Measurements from ENCODE around the gene LPCAT2.

The LPCAT2 gene

GRCh38 chr16:55505333-55506015 is 3.4 kb upstream of the LPCAT2 start:
- Histone ChIP-seq H3K4me3 (ENCODE audit: low read length in 2 of 2) (no peak overlapping the region), H3K9ac (ENCODE audit: low read length in 2 of 2) (no peak overlapping the region), H3K9me3 (ENCODE audit: control insufficient read depth in 2 of 2, low read length in 2 of 2) (no peaks in the 10 kb centered on the region), H3K4me1 (ENCODE audit: control insufficient read depth, insufficient read depth, low read length) (peaks cover 28% of the 10 kb centered on the region), H3K36me3 (ENCODE audit: control insufficient read depth in 2 of 2, insufficient read depth in 2 of 2, low read length in 2 of 2) (peaks cover 0 to 2% of the 10 kb centered on the region in 2 donors), H3K27ac (ENCODE audit: low read length) (no peak overlapping the region), H3K27me3 (ENCODE audit: control insufficient read depth in 1 of 2, insufficient read depth in 2 of 2, low read length in 2 of 2) (peaks cover 0 to 11% of the 10 kb centered on the region in 2 donors)

GRCh38 chr16:55506083-55506482 is 2.8 kb upstream of the LPCAT2 start:
- Histone ChIP-seq H3K9ac (ENCODE audit: low read length in 2 of 2) (no peak overlapping the region), H3K4me1 (ENCODE audit: control insufficient read depth, insufficient read depth, low read length) (peaks cover 22% of the 10 kb centered on the region), H3K27me3 (ENCODE audit: control insufficient read depth in 1 of 2, insufficient read depth in 2 of 2, low read length in 2 of 2) (peaks cover 0 to 11% of the 10 kb centered on the region in 2 donors), H3K27ac (ENCODE audit: low read length) (no peak overlapping the region), H3K36me3 (ENCODE audit: control insufficient read depth in 2 of 2, insufficient read depth in 2 of 2, low read length in 2 of 2) (peaks cover 0 to 2% of the 10 kb centered on the region in 2 donors), H3K4me3 (ENCODE audit: low read length in 2 of 2) (no peak overlapping the region), H3K9me3 (ENCODE audit: control insufficient read depth in 2 of 2, low read length in 2 of 2) (no peaks in the 10 kb centered on the region)

- Histone ChIP-seq H3K9me3 (ENCODE audit: control insufficient read depth in 2 of 2, low read length in 2 of 2) (no peaks in the 10 kb centered on the region), H3K27me3 (ENCODE audit: control insufficient read depth in 1 of 2, insufficient read depth in 2 of 2, low read length in 2 of 2) (peaks cover 0 to 11% of the 10 kb centered on the region in 2 donors), H3K9ac (ENCODE audit: low read length in 2 of 2) (no peak overlapping the region), H3K36me3 (ENCODE audit: control insufficient read depth in 2 of 2, insufficient read depth in 2 of 2, low read length in 2 of 2) (peaks cover 0 to 2% of the 10 kb centered on the region in 2 donors), H3K4me1 (ENCODE audit: control insufficient read depth, insufficient read depth, low read length) (peaks cover 19% of the 10 kb centered on the region), H3K27ac (ENCODE audit: low read length) (no peak overlapping the region), H3K4me3 (ENCODE audit: low read length in 2 of 2) (no peak overlapping the region)
Observed at GRCh38 chr16:55506708-55507107, 2.2 kb upstream of the LPCAT2 start.

- no peak overlapping the region for H3K27ac ChIP-seq (ENCODE audit: low read length)
- H3K4me3 ChIP-seq (ENCODE audit: low read length in 2 of 2) = peak overlapping the region; percentile 59 to 80
- H3K27me3 ChIP-seq (ENCODE audit: control insufficient read depth in 1 of 2, insufficient read depth in 2 of 2, low read length in 2 of 2) = peaks cover 0 to 11% of the 10 kb centered on the region in 2 donors
- peaks cover 0 to 1% of the 10 kb centered on the region in 2 donors for H3K9me3 ChIP-seq (ENCODE audit: control insufficient read depth in 2 of 2, low read length in 2 of 2)
- peaks cover 0 to 2% of the 10 kb centered on the region in 2 donors for H3K36me3 ChIP-seq (ENCODE audit: control insufficient read depth in 2 of 2, insufficient read depth in 2 of 2, low read length in 2 of 2)
- H3K4me1 ChIP-seq (ENCODE audit: control insufficient read depth, insufficient read depth, low read length) = peaks cover 4% of the 10 kb centered on the region
- H3K9ac ChIP-seq (ENCODE audit: low read length in 2 of 2) = no peak overlapping the region
Observed at GRCh38 chr16:55508271-55508921, 476 bp upstream of the LPCAT2 start.

- Histone ChIP-seq H3K36me3 (ENCODE audit: control insufficient read depth in 2 of 2, insufficient read depth in 2 of 2, low read length in 2 of 2) (peaks cover 0 to 2% of the 10 kb centered on the region in 2 donors), H3K9ac (ENCODE audit: low read length in 2 of 2) (peak overlapping the region in 1 of 2 donors; percentile 14), H3K4me3 (ENCODE audit: low read length in 2 of 2) (peak overlapping the region in 1 of 2 donors; percentile 80), H3K27ac (ENCODE audit: low read length) (no peak overlapping the region), H3K9me3 (ENCODE audit: control insufficient read depth in 2 of 2, low read length in 2 of 2) (peaks cover 0 to 5% of the 10 kb centered on the region in 2 donors), H3K4me1 (ENCODE audit: control insufficient read depth, insufficient read depth, low read length) (peaks cover 4% of the 10 kb centered on the region), H3K27me3 (ENCODE audit: control insufficient read depth in 1 of 2, insufficient read depth in 2 of 2, low read length in 2 of 2) (peaks cover 0 to 11% of the 10 kb centered on the region in 2 donors)
Observed at GRCh38 chr16:55510185-55510805, 1.4 kb downstream of the LPCAT2 start.

GRCh38 chr16:55512941-55513340 is 4.1 kb downstream of the LPCAT2 start:
- no peak overlapping the region for H3K4me3 ChIP-seq (ENCODE audit: low read length in 2 of 2)

GRCh38 chr16:55513616-55514015 is 4.7 kb downstream of the LPCAT2 start:
- Histone ChIP-seq H3K36me3 (ENCODE audit: control insufficient read depth in 2 of 2, insufficient read depth in 2 of 2, low read length in 2 of 2) (no peaks in the 10 kb centered on the region), H3K9me3 (ENCODE audit: control insufficient read depth in 2 of 2, low read length in 2 of 2) (peaks cover 0 to 5% of the 10 kb centered on the region in 2 donors), H3K9ac (ENCODE audit: low read length in 2 of 2) (no peak overlapping the region), H3K27me3 (ENCODE audit: control insufficient read depth in 1 of 2, insufficient read depth in 2 of 2, low read length in 2 of 2) (peaks cover 0 to 11% of the 10 kb centered on the region in 2 donors), H3K4me3 (ENCODE audit: low read length in 2 of 2) (no peak overlapping the region), H3K27ac (ENCODE audit: low read length) (no peak overlapping the region), H3K4me1 (ENCODE audit: control insufficient read depth, insufficient read depth, low read length) (peaks cover 2% of the 10 kb centered on the region)

More at GRCh38 chr16:55512941-55513340, 4.1 kb downstream of the LPCAT2 start:
- Histone ChIP-seq H3K27me3 (ENCODE audit: control insufficient read depth in 1 of 2, insufficient read depth in 2 of 2, low read length in 2 of 2) (peaks cover 0 to 11% of the 10 kb centered on the region in 2 donors), H3K9ac (ENCODE audit: low read length in 2 of 2) (no peak overlapping the region), H3K4me1 (ENCODE audit: control insufficient read depth, insufficient read depth, low read length) (peaks cover 4% of the 10 kb centered on the region), H3K36me3 (ENCODE audit: control insufficient read depth in 2 of 2, insufficient read depth in 2 of 2, low read length in 2 of 2) (no peaks in the 10 kb centered on the region), H3K9me3 (ENCODE audit: control insufficient read depth in 2 of 2, low read length in 2 of 2) (peaks cover 0 to 5% of the 10 kb centered on the region in 2 donors), H3K27ac (ENCODE audit: low read length) (no peak overlapping the region)

- Histone ChIP-seq H3K4me3 (ENCODE audit: low read length in 2 of 2) (no peak overlapping the region), H3K27ac (ENCODE audit: low read length) (no peak overlapping the region), H3K36me3 (ENCODE audit: control insufficient read depth in 2 of 2, insufficient read depth in 2 of 2, low read length in 2 of 2) (no peaks in the 10 kb centered on the region), H3K27me3 (ENCODE audit: control insufficient read depth in 1 of 2, insufficient read depth in 2 of 2, low read length in 2 of 2) (peaks cover 0 to under 1% of the 10 kb centered on the region in 2 donors), H3K9me3 (ENCODE audit: control insufficient read depth in 2 of 2, low read length in 2 of 2) (peaks cover 0 to 5% of the 10 kb centered on the region in 2 donors), H3K4me1 (ENCODE audit: control insufficient read depth, insufficient read depth, low read length) (no peaks in the 10 kb centered on the region), H3K9ac (ENCODE audit: low read length in 2 of 2) (no peak overlapping the region)
Observed at GRCh38 chr16:55515111-55515510, 6.2 kb downstream of the LPCAT2 start.

GRCh38 chr16:55521792-55522191 is 12.9 kb downstream of the LPCAT2 start:
- no peaks in the 10 kb centered on the region for H3K36me3 ChIP-seq (ENCODE audit: control insufficient read depth in 2 of 2, insufficient read depth in 2 of 2, low read length in 2 of 2)
- H3K9me3 ChIP-seq (ENCODE audit: control insufficient read depth in 2 of 2, low read length in 2 of 2) = no peaks in the 10 kb centered on the region
- H3K4me3 ChIP-seq (ENCODE audit: low read length in 2 of 2) = no peak overlapping the region
- H3K27me3 ChIP-seq (ENCODE audit: control insufficient read depth in 1 of 2, insufficient read depth in 2 of 2, low read length in 2 of 2) = no peaks in the 10 kb centered on the region
- H3K27ac ChIP-seq (ENCODE audit: low read length) = no peak overlapping the region
- H3K9ac ChIP-seq (ENCODE audit: low read length in 2 of 2) = no peak overlapping the region
- H3K4me1 ChIP-seq (ENCODE audit: control insufficient read depth, insufficient read depth, low read length) = no peaks in the 10 kb centered on the region

GRCh38 chr16:55526441-55526840 is 17.6 kb downstream of the LPCAT2 start:
- H3K4me1 ChIP-seq (ENCODE audit: control insufficient read depth, insufficient read depth, low read length) = no peaks in the 10 kb centered on the region

More at GRCh38 chr16:55526441-55526840, 17.6 kb downstream of the LPCAT2 start:
- Histone ChIP-seq H3K9ac (ENCODE audit: low read length in 2 of 2) (no peak overlapping the region), H3K36me3 (ENCODE audit: control insufficient read depth in 2 of 2, insufficient read depth in 2 of 2, low read length in 2 of 2) (no peaks in the 10 kb centered on the region), H3K9me3 (ENCODE audit: control insufficient read depth in 2 of 2, low read length in 2 of 2) (no peaks in the 10 kb centered on the region), H3K27ac (ENCODE audit: low read length) (no peak overlapping the region), H3K4me3 (ENCODE audit: low read length in 2 of 2) (no peak overlapping the region), H3K27me3 (ENCODE audit: control insufficient read depth in 1 of 2, insufficient read depth in 2 of 2, low read length in 2 of 2) (no peaks in the 10 kb centered on the region)
